WTC11 (cell line): Measurements from ENCODE around the gene VCL. TPM values are rescaled to one million over a fixed set of nuclear protein-coding genes. Genes with fewer than 3 reads are reported as not detected.

Source experiments
- ATAC-seq: fragments of 200-7000 bp; cut with Tn5 transposase; 2 replicates; pipeline ENCODE4 v1.10.0; 2021; ENCODE audit warnings: mild to moderate bottlenecking, moderate library complexity
- CTCF ChIA-PET: fragments of 300-600 bp; sonication (Branson Sonifier 250); formaldehyde crosslinking; loops from one replicate; lab custom pipeline; 2021; ENCODE audit warnings: antibody characterized with exemption; lab: Charles Lee
- POLR2A ChIA-PET: fragments of 350-600 bp; sonication (Branson Sonifier 250); formaldehyde crosslinking; loops from one replicate; lab custom pipeline; 2021; ENCODE audit warnings: antibody characterized with exemption; lab: Charles Lee
- DNase-seq: peaks from one replicate; pipeline ENCODE4 v3.0.0; 2021; ENCODE audit warnings: low spot score
- H3K27ac Mint-ChIP-seq: 2 replicates; pipeline ENCODE4 v1.8.0; 2021; ENCODE audit warnings: mixed read lengths
- H3K27me3 Mint-ChIP-seq: 2 replicates; pipeline ENCODE4 v1.8.0; 2021; ENCODE audit warnings: low read depth, mild to moderate bottlenecking, moderate library complexity, mixed read lengths
- H3K36me3 Mint-ChIP-seq: 2 replicates; pipeline ENCODE4 v1.8.0; 2021; ENCODE audit warnings: mixed read lengths
- H3K4me1 Mint-ChIP-seq: 2 replicates; pipeline ENCODE4 v1.8.0; 2022; ENCODE audit warnings: mixed read lengths
- H3K4me3 Mint-ChIP-seq: 2 replicates; pipeline ENCODE4 v1.8.0; 2021; ENCODE audit warnings: mild to moderate bottlenecking, moderate library complexity, mixed read lengths
- H3K9me3 Mint-ChIP-seq: 2 replicates; pipeline ENCODE4 v1.8.0; 2021; ENCODE audit warnings: mixed read lengths
- ATF2 ChIP-seq: sonication (generic); formaldehyde crosslinking; IDR thresholded peaks from 2 replicates; pipeline ENCODE4 v1.8.1; 2022; ENCODE audit warnings: low read depth, missing genetic modification reagents, borderline replicate concordance
- CBFB ChIP-seq: sonication (generic); formaldehyde crosslinking; IDR thresholded peaks from 2 replicates; pipeline ENCODE4 v1.8.1; 2022; ENCODE audit warnings: mild to moderate bottlenecking, low read depth, missing genetic modification reagents
- CREM ChIP-seq: sonication (generic); formaldehyde crosslinking; IDR thresholded peaks from 2 replicates; pipeline ENCODE4 v1.8.1; 2022; ENCODE audit warnings: mild to moderate bottlenecking, missing genetic modification reagents, moderate library complexity
- EMX1 ChIP-seq: fragments of 250-450 bp; sonication (Bioruptor Pico); IDR thresholded peaks from 2 replicates; pipeline ENCODE4 v1.8.0; 2021; ENCODE audit warnings: mild to moderate bottlenecking
- GABPB1 ChIP-seq: sonication (generic); formaldehyde crosslinking; IDR thresholded peaks from 2 replicates; pipeline ENCODE4 v1.8.1; 2023; ENCODE audit warnings: mild to moderate bottlenecking, missing genetic modification reagents
- GTF2I ChIP-seq: fragments of 250-450 bp; sonication (Bioruptor Pico); conservative IDR thresholded peaks from 2 replicates; pipeline ENCODE4 v1.4.0; 2021; ENCODE audit warnings: mild to moderate bottlenecking
- PRDM15 ChIP-seq: sonication (generic); formaldehyde crosslinking; IDR thresholded peaks from 2 replicates; pipeline ENCODE4 v1.8.0; 2022; ENCODE audit warnings: missing genetic modification reagents
- PRRX2 ChIP-seq: fragments of 250-450 bp; sonication (Bioruptor Pico); IDR thresholded peaks from 2 replicates; pipeline ENCODE4 v1.8.0; 2021; ENCODE audit warnings: mild to moderate bottlenecking
- RELA ChIP-seq: sonication (generic); formaldehyde crosslinking; IDR thresholded peaks from 2 replicates; pipeline ENCODE4 v1.8.1; 2022; ENCODE audit warnings: missing genetic modification reagents, mild to moderate bottlenecking, borderline replicate concordance
- SOX15 ChIP-seq: fragments of 250-450 bp; sonication (Bioruptor Pico); IDR thresholded peaks from 2 replicates; pipeline ENCODE4 v1.9.0; 2021; ENCODE audit warnings: mild to moderate bottlenecking
- TEAD4 ChIP-seq: sonication (generic); formaldehyde crosslinking; IDR thresholded peaks from 2 replicates; pipeline ENCODE4 v1.8.0; 2022; ENCODE audit warnings: mild to moderate bottlenecking, missing genetic modification reagents
- TP53 ChIP-seq: sonication (generic); formaldehyde crosslinking; IDR thresholded peaks from 2 replicates; pipeline ENCODE4 v1.8.1; 2023; ENCODE audit warnings: mild to moderate bottlenecking, missing genetic modification reagents
- USF2 ChIP-seq: sonication (generic); formaldehyde crosslinking; IDR thresholded peaks from 2 replicates; pipeline ENCODE4 v1.8.1; 2023; ENCODE audit warnings: mild to moderate bottlenecking, missing genetic modification reagents, moderate library complexity
- ZNF396 ChIP-seq: fragments of 250-450 bp; sonication (Bioruptor Pico); IDR thresholded peaks from 2 replicates; pipeline ENCODE4 v1.8.0; 2021; ENCODE audit warnings: mild to moderate bottlenecking, moderate library complexity, borderline replicate concordance
- ZNF416 ChIP-seq: fragments of 250-450 bp; sonication (Bioruptor Pico); IDR thresholded peaks from 2 replicates; pipeline ENCODE4 v1.9.0; 2021; ENCODE audit warnings: mild to moderate bottlenecking, inconsistent platforms
- total RNA-seq: library from RNA; stranded (reverse); gene quantifications from 3 replicates; pipeline ENCODE4 v1.2.3, GENCODE V29; 2021
- TF ChIP-seq, protein P1 (sequence below): fragments of 250-450 bp; sonication (Bioruptor Pico); IDR thresholded peaks from 2 replicates; pipeline ENCODE4 v2.1.2; 2022; ENCODE audit warnings: mild to moderate bottlenecking, moderate library complexity
- TF ChIP-seq, protein P2 (sequence below): sonication (generic); formaldehyde crosslinking; IDR thresholded peaks from 2 replicates; pipeline ENCODE4 v1.8.1; 2023; ENCODE audit warnings: mild to moderate bottlenecking, missing genetic modification reagents
- TF ChIP-seq, protein P3 (sequence below): sonication (generic); formaldehyde crosslinking; conservative IDR thresholded peaks from 2 replicates; pipeline ENCODE4 v1.8.1; 2023; ENCODE audit warnings: mild to moderate bottlenecking, low read depth, missing genetic modification reagents, moderate library complexity
- TF ChIP-seq, protein P4 (sequence below): sonication (generic); formaldehyde crosslinking; IDR thresholded peaks from 2 replicates; pipeline ENCODE4 v1.8.1; 2022; ENCODE audit warnings: low read depth, mild to moderate bottlenecking, moderate library complexity, missing genetic modification reagents, borderline replicate concordance

The VCL gene
- total RNA-seq, 1 experiment from 2014 or later = 225 TPM

DNA sequence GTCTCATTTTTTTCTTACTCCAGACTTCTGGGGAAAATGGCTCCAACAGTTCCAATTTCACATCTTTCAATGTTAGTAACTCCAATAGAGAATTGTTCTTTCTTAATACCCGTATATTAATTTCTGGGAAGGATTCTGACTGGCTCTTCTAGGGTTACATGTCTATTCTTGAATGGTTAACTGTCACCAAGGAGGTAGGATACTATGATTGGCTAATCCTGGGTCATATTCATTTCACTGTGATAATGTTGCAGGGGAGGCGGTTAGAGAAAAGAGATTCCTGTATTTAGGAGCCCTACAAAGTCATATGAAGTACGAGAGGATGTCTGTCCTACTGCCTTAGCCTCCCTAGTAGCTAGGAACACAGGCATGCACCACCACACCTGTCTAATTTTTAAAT lies 16.1 kb upstream of the VCL start:
- no peaks in the 10 kb centered on the region for H3K9me3 Mint-ChIP-seq
- no peak overlapping the region for H3K4me3 Mint-ChIP-seq
- ATAC-seq (no peak), DNase-seq (no peak)
- CTCF ChIA-PET = no interaction called here
- H3K36me3 Mint-ChIP-seq = no peaks in the 10 kb centered on the region
- H3K27ac Mint-ChIP-seq = no peak overlapping the region
- POLR2A ChIA-PET = no interaction called here
- no peaks in the 10 kb centered on the region for H3K27me3 Mint-ChIP-seq
- TF ChIP-seq EMX1 (CRISPR knock-in tag) = no peak
- no peak for TF ChIP-seq PRDM15 (CRISPR knock-in tag)
- TF ChIP-seq, protein P1, sequence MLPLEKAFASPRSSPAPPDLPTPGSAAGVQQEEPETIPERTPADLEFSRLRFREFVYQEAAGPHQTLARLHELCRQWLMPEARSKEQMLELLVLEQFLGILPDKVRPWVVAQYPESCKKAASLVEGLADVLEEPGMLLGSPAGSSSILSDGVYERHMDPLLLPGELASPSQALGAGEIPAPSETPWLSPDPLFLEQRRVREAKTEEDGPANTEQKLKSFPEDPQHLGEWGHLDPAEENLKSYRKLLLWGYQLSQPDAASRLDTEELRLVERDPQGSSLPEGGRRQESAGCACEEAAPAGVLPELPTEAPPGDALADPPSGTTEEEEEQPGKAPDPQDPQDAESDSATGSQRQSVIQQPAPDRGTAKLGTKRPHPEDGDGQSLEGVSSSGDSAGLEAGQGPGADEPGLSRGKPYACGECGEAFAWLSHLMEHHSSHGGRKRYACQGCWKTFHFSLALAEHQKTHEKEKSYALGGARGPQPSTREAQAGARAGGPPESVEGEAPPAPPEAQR (CRISPR knock-in tag) = no peak
- TF ChIP-seq PRRX2 (CRISPR knock-in tag) = no peak
- TF ChIP-seq CREM (CRISPR knock-in tag) = no peak
- TF ChIP-seq ZNF416 (CRISPR knock-in tag) = no peak
- TF ChIP-seq, protein P2, sequence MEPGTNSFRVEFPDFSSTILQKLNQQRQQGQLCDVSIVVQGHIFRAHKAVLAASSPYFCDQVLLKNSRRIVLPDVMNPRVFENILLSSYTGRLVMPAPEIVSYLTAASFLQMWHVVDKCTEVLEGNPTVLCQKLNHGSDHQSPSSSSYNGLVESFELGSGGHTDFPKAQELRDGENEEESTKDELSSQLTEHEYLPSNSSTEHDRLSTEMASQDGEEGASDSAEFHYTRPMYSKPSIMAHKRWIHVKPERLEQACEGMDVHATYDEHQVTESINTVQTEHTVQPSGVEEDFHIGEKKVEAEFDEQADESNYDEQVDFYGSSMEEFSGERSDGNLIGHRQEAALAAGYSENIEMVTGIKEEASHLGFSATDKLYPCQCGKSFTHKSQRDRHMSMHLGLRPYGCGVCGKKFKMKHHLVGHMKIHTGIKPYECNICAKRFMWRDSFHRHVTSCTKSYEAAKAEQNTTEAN (CRISPR knock-in tag) = no peak
- TF ChIP-seq TP53 (CRISPR knock-in tag) = no peak
- TF ChIP-seq, protein P3, sequence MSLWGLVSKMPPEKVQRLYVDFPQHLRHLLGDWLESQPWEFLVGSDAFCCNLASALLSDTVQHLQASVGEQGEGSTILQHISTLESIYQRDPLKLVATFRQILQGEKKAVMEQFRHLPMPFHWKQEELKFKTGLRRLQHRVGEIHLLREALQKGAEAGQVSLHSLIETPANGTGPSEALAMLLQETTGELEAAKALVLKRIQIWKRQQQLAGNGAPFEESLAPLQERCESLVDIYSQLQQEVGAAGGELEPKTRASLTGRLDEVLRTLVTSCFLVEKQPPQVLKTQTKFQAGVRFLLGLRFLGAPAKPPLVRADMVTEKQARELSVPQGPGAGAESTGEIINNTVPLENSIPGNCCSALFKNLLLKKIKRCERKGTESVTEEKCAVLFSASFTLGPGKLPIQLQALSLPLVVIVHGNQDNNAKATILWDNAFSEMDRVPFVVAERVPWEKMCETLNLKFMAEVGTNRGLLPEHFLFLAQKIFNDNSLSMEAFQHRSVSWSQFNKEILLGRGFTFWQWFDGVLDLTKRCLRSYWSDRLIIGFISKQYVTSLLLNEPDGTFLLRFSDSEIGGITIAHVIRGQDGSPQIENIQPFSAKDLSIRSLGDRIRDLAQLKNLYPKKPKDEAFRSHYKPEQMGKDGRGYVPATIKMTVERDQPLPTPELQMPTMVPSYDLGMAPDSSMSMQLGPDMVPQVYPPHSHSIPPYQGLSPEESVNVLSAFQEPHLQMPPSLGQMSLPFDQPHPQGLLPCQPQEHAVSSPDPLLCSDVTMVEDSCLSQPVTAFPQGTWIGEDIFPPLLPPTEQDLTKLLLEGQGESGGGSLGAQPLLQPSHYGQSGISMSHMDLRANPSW = no peak
- TF ChIP-seq CBFB = no peak
- TF ChIP-seq, protein P4, sequence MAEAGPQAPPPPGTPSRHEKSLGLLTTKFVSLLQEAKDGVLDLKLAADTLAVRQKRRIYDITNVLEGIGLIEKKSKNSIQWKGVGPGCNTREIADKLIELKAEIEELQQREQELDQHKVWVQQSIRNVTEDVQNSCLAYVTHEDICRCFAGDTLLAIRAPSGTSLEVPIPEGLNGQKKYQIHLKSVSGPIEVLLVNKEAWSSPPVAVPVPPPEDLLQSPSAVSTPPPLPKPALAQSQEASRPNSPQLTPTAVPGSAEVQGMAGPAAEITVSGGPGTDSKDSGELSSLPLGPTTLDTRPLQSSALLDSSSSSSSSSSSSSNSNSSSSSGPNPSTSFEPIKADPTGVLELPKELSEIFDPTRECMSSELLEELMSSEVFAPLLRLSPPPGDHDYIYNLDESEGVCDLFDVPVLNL (CRISPR knock-in tag) = no peak
- no peak for TF ChIP-seq SOX15
- TF ChIP-seq TEAD4 (CRISPR knock-in tag) = no peak
- no peak for TF ChIP-seq GABPB1
- TF ChIP-seq RELA = no peak
- TF ChIP-seq ATF2 (CRISPR knock-in tag) = no peak
- TF ChIP-seq GTF2I (CRISPR knock-in tag) = no peak
- TF ChIP-seq ZNF396 = no peak
- TF ChIP-seq USF2 (CRISPR knock-in tag) = no peak
- H3K4me1 Mint-ChIP-seq = peaks cover 19% of the 10 kb centered on the region
